HepG2 (cell line): ENCODE results near the gene RBPJ. TPM values are rescaled to one million over a fixed set of nuclear protein-coding genes. Genes with fewer than 3 reads are reported as not detected.

Source experiments
- ATAC-seq: fragments of 200-7000 bp; cut with Tn5 transposase; 3 replicates; pipeline ENCODE4 v1.9.1; 2020; ENCODE audit warnings: mild to moderate bottlenecking, moderate library complexity
- BruUV-seq: library from RNA; stranded (reverse); fragments of 400-500 nt; replicated peaks from 2 replicates; lab custom pipeline; 2021; lab: Mats Ljungman, UMichigan
- CTCF ChIA-PET: fragments of 300-600 bp; formaldehyde crosslinking; extraction: SDS; loops from one replicate; lab custom pipeline; 2021; ENCODE audit warnings: low total read pairs, inconsistent platforms, low intra/inter-chr PET ratio; lab: Yijun Ruan, JAX
- POLR2A ChIA-PET: fragments of 350-600 bp; sonication (Branson Sonifier 250); formaldehyde crosslinking; loops from one replicate; lab custom pipeline; 2020; ENCODE audit warnings: antibody characterized with exemption, inconsistent platforms; lab: Yijun Ruan, JAX
- DNase-seq: peaks from one replicate; pipeline ENCODE4 v3.0.0-alpha.2; 2015; ENCODE audit warnings: low spot score
- FAIRE-seq: peaks from 3 replicates; lab custom pipeline; 2011; peaks lifted over from hg19 to GRCh38; lab: Jason Lieb, UNC
- H2AFZ ChIP-seq: one replicate; pipeline ENCODE4 v1.6.1; 2011; ENCODE audit warnings: low read length, inconsistent platforms
- H3K27ac ChIP-seq: fragments of 300-600 bp; 3 replicates; pipeline ENCODE4 v1.8.0; 2011; ENCODE audit warnings: mixed run types, mild to moderate bottlenecking, mixed read lengths, low read length, inconsistent platforms; ENCODE audit not compliant: insufficient read depth; ENCODE audit errors: extremely low read length
- H3K27me3 ChIP-seq, 2 experiments: fragments of 200-600 bp in 1 of 2; 2 replicates in 1 of 2; 3 replicates in 1 of 2; pipeline versions ENCODE4 v1.6.0 to v1.8.0; 2011; ENCODE audit warnings: low read length in 2 of 2, mild to moderate bottlenecking in 2 of 2, moderate library complexity in 2 of 2, inconsistent platforms in 1 of 2; ENCODE audit not compliant: insufficient read depth in 2 of 2, control insufficient read depth in 1 of 2
- H3K36me3 ChIP-seq, 2 experiments: fragments of 200-600 bp in 1 of 2; replicated peaks in 1 of 2; 2 replicates in 1 of 2; 3 replicates in 1 of 2; pipeline versions ENCODE4 v1.5.1 to v1.8.0; 2011; ENCODE audit warnings: low read length in 2 of 2, inconsistent platforms in 1 of 2; ENCODE audit not compliant: insufficient read depth in 2 of 2, control insufficient read depth in 1 of 2
- H3K4me1 ChIP-seq: 2 replicates; pipeline ENCODE4 v1.5.1; 2012; ENCODE audit warnings: low read length, inconsistent platforms; ENCODE audit not compliant: insufficient read depth
- H3K4me2 ChIP-seq: 2 replicates; pipeline ENCODE4 v1.6.0; 2011; ENCODE audit warnings: low read depth, low read length, inconsistent platforms
- H3K4me3 ChIP-seq, 3 experiments: fragments of 200-600 bp in 1 of 3; sonication (generic), shearing (Covaris generic) in 1 of 3; replicated peaks in 1 of 3; 2 replicates each; pipeline ENCODE4 v1.5.1; 2011 to 2016; ENCODE audit warnings: low read length in 3 of 3, inconsistent platforms in 2 of 3, low read depth in 2 of 3, mild to moderate bottlenecking in 2 of 3, control low read depth in 1 of 3, mixed read lengths in 1 of 3; ENCODE audit not compliant: insufficient read depth in 1 of 3
- H3K79me2 ChIP-seq: one replicate; pipeline ENCODE4 v1.6.1; 2011; ENCODE audit warnings: low read length, inconsistent platforms; ENCODE audit not compliant: insufficient read depth
- H3K9ac ChIP-seq: 2 replicates; pipeline ENCODE4 v1.6.0; 2011; ENCODE audit warnings: mild to moderate bottlenecking, low read depth, low read length, inconsistent platforms; ENCODE audit not compliant: insufficient read depth
- H3K9me3 ChIP-seq: 2 replicates; pipeline ENCODE4 v1.5.1; 2012; ENCODE audit warnings: mild to moderate bottlenecking, low read length
- H4K20me1 ChIP-seq: 2 replicates; pipeline ENCODE4 v1.6.0; 2011; ENCODE audit warnings: inconsistent platforms, mild to moderate bottlenecking, low read length, moderate library complexity; ENCODE audit not compliant: insufficient read depth
- ERF ChIP-seq: IDR thresholded peaks from 2 replicates; pipeline ENCODE4 v1.6.1; 2018; ENCODE audit warnings: missing biosample characterization, missing genetic modification reagents
- KAT8 ChIP-seq: IDR thresholded peaks from 2 replicates; pipeline ENCODE4 v1.6.1; 2016; ENCODE audit warnings: missing genetic modification reagents, missing compliant biosample characterization
- MIER3 ChIP-seq: IDR thresholded peaks from 2 replicates; pipeline ENCODE4 v1.6.1; 2016; ENCODE audit warnings: missing compliant biosample characterization, borderline replicate concordance
- RERE ChIP-seq: IDR thresholded peaks from 2 replicates; pipeline ENCODE4 v1.6.1; 2016; ENCODE audit warnings: low read depth, missing genetic modification reagents, missing compliant biosample characterization
- ZC3H4 ChIP-seq: sonication (generic); formaldehyde crosslinking; IDR thresholded peaks from 2 replicates; pipeline ENCODE4 v1.4.0; 2020; ENCODE audit warnings: missing genetic modification reagents, borderline replicate concordance
- ZNF33B ChIP-seq: sonication (generic); formaldehyde crosslinking; IDR thresholded peaks from 2 replicates; pipeline ENCODE4 v1.5.1; 2020; ENCODE audit warnings: mild to moderate bottlenecking, missing genetic modification reagents
- ZNF605 ChIP-seq: sonication (generic); formaldehyde crosslinking; IDR thresholded peaks from 2 replicates; pipeline ENCODE4 v1.8.0; 2022; ENCODE audit warnings: mild to moderate bottlenecking, missing genetic modification reagents
- ZNF609 ChIP-seq: sonication (generic); formaldehyde crosslinking; IDR thresholded peaks from 2 replicates; pipeline ENCODE4 v1.4.0; 2020; ENCODE audit warnings: mild to moderate bottlenecking, missing genetic modification reagents, borderline replicate concordance
- ZNF768 ChIP-seq: sonication (generic); formaldehyde crosslinking; IDR thresholded peaks from 2 replicates; pipeline ENCODE4 v1.4.0; 2020; ENCODE audit warnings: missing genetic modification reagents
- ZNF800 ChIP-seq: sonication (generic); formaldehyde crosslinking; IDR thresholded peaks from 2 replicates; pipeline ENCODE4 v1.4.0; 2020; ENCODE audit warnings: missing genetic modification reagents
- ZSCAN22 ChIP-seq: sonication (generic); formaldehyde crosslinking; IDR thresholded peaks from 2 replicates; pipeline ENCODE4 v1.4.0; 2020; ENCODE audit warnings: mild to moderate bottlenecking, missing genetic modification reagents
- WGBS: methylation state at CpG from one replicate; pipeline ENCODE4 v1.1.6; 2017; ENCODE audit warnings: low lambda C conversion rate; 5-methylcytosine and 5-hydroxymethylcytosine counted together
- in situ Hi-C: cut with HindIII; loops from 2 replicates; pipeline ENCODE4 v1.10.0; 2017; ENCODE audit warnings: low pct_unique_long_range_greater_than_20kb; ENCODE audit not compliant: extremely low pct_ligation_motif_present
- intact Hi-C: fragments of 100-400 bp; cut with micrococcal nuclease; formaldehyde crosslinking; loops from one replicate; pipeline ENCODE4 v1.10.0; 2022; ENCODE audit not compliant: unreplicated experiment
- polyA plus RNA-seq, 8 experiments: library from polyadenylated mRNA; depleted of rRNA in 3 of 8; stranded (reverse) in 7 of 8; unstranded in 1 of 8; fragments of >200 nt; fragmentation: Illumina TruSeq in 4 of 8; extraction: Trizol in 4 of 8; gene quantifications; 2 replicates each; pipeline versions ENCODE4 v1.2.1 to v1.2.3, GENCODE V29; 2011 to 2016; ENCODE audit warnings: low read depth in 4 of 8, missing spikeins in 1 of 8, mixed read lengths in 1 of 8; ENCODE audit not compliant: insufficient read depth in 1 of 8
- total RNA-seq, 5 experiments: library from RNA; depleted of rRNA; stranded (reverse); fragments of >200 nt; fragmentation: Illumina TruSeq; extraction: Trizol; gene quantifications; 2 replicates each; pipeline ENCODE4 v1.2.3, GENCODE V29; 2016; ENCODE audit warnings: low read depth in 1 of 5

The RBPJ gene
- total and polyA plus RNA-seq, 2 of the 13 experiments (the other 11 are each of a cell fraction or from before 2014, with no cell fraction given) = 25.9 to 33.2 TPM

GRCh38 chr4:26424838-26425237 lies 104.0 kb downstream of the RBPJ start:
- Histone ChIP-seq H3K9ac (no peak overlapping the region), H4K20me1 (no peaks in the 10 kb centered on the region), H3K79me2 (no peaks in the 10 kb centered on the region), H3K4me2 (no peak overlapping the region), H3K27me3 (no peaks in the 10 kb centered on the region), H2AFZ (no peak overlapping the region), H3K27ac (no peak overlapping the region), H3K4me1 (no peaks in the 10 kb centered on the region), H3K36me3 (peaks cover 11 to 45% of the 10 kb centered on the region in 2 experiments; a peak in 4 of 5 replicates), H3K4me3 (no peak overlapping the region), H3K9me3 (no peaks in the 10 kb centered on the region)
- TF ChIP-seq ERF (CRISPR knock-in tag) (no peak), ZNF605 (CRISPR knock-in tag) (no peak), RERE (CRISPR knock-in tag) (no peak), KAT8 (CRISPR knock-in tag) (no peak), ZNF33B (CRISPR knock-in tag) (no peak), ZNF800 (CRISPR knock-in tag) (no peak), ZC3H4 (CRISPR knock-in tag) (no peak), MIER3 (CRISPR knock-in tag) (no peak), ZSCAN22 (CRISPR knock-in tag) (no peak), ZNF768 (CRISPR knock-in tag) (no peak), ZNF609 (CRISPR knock-in tag) (no peak)
- ChIA-PET CTCF (no interaction called here), POLR2A (no interaction called here)
- 97% methylated on average over 3 of the region's 3 CpGs for WGBS
- FAIRE-seq (no peak), ATAC-seq (no peak), DNase-seq (no peak)
- no TSS peak for BruUV-seq
- in situ Hi-C loops = loop anchor here (25.0 kb wide), 1 partner anchor 388 kb away; no protein-coding TSS in a partner anchor
- intact Hi-C loops = no loop called here
